ENCODE data around the gene MARF1. TPM values are rescaled to one million over a fixed set of nuclear protein-coding genes. Genes with fewer than 3 reads are reported as not detected.
A peak's percentile ranks its signal among the peaks of the same experiment; 100 is the strongest.
"Not testable (repeated sequence)": the region's sequence is repeated elsewhere in the genome, so short reads cannot be mapped to it uniquely, and the experiment has no call there.

The MARF1 gene
- total RNA-seq, 1 donor from 2014 or later = 53.6 TPM

DNA sequence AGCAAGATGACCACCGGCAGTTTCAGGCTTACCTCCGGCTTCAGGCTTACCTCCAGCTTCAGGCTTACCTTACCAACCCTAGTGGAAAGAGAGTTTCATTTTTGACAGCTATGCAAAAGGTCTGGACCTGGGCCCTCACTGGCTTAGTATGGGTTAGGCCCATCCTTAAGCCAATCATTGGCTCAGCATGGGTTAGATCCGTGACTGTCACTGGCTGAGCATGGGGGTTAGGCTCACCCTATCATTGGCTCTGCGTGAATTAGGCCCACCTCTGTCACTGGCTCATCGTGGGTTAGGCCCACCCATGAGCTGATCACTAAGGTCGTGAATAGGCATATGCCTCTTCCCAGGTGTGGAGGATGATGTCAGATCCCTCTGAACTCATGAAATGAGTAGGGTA lies 15.2 kb upstream of the MARF1 start:
- DNase-seq (no peak), ATAC-seq (no peak)
- intact Hi-C loops (cut with micrococcal nuclease) = no loop called here

DNA sequence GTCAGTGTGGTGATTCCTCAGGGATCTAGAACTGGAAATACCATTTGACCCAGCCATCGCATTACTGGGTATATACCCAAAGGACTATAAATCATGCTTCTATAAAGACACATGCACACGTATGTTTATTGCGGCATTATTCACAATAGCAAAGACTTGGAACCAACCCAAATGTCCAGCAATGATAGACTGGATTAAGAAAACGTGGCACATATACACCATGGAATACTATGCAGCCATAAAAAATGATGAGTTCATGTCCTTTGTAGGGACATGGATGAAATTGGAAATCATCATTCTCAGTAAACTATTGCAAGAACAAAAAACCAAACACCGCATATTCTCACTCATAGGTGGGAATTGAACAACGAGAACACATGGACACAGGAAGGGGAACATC lies 12.6 kb upstream of the MARF1 start:
- ATAC-seq; DNase-seq; intact Hi-C loops (cut with micrococcal nuclease): not testable (repeated sequence)

DNA sequence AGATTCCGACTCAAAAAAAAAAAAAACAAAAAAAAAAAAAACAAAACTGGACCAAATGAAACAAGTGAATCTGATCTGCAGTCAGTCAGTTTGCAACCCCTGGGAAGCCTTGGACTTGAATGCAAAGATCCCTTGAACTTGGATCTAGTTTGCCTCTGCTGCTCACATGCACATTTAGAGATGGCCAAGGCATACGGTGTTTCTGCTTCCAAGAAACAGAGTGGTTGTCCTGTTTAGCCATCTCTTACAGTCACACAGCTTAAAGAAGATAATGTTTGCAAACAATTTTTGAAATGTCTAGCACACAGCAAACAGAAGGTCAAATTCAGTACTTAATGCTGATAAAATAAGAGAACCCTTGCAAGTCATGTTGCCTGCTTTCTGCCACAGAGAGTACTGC lies 11.6 kb upstream of the MARF1 start:
- no peak for DNase-seq
- ATAC-seq = no peak
- intact Hi-C loops (cut with micrococcal nuclease) = no loop called here

DNA sequence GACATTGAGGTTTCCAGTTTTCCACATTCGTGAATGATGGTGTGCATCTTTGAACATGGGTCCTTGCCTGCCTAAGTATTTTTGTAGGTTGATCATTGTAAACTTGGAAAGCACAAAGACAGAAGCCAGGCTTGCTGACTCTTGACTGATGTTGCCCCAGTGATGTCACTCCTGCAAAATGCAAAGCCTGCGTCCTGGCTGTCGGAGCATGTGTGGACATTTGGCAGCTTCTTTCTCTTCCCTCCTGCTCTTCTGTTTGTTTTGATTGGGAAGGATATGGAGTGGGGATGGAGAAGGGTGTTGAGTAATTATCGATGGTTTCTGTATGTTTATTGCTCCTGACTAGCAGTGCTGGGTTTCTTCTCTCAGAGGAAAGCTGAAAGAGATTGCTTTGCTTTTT lies 10.3 kb upstream of the MARF1 start:
- peak; percentile 44 for DNase-seq
- peak; percentile 21 for ATAC-seq
- intact Hi-C loops (cut with micrococcal nuclease) = no loop called here

DNA sequence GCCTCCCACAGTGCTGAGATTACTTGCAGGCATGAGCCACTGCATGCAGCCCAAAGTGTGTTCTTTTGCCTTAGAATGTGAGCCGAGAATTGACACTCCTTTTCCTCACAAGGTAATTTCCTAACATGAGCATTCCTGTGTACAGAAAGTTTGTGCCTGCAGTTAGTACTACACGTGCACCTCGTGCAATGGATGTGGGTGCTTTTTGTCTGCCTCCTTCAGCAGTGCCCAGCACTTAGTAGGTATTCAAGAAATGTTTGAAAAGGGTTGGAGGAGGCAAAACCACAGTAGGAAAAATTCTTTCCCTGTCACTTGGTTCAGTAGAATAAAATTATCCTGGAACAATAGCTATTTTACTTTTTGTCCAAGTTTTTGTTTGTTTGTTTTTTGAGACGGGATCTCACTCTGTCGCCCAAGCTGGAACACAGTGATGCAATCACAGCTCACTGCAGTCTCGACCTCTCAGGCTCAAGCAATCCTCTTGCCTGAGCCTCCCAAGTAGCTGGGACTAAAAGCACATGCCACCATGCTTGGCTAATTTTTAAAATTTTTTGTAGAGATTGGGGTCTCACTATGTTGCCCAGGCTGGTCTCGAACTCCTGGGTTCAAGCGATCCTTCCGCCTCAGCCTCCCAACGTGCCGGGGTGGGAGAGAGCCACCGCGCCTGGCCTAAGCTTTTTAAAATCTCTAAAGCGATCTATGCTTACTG lies 9.5 kb upstream of the MARF1 start:
- DNase-seq (no peak), ATAC-seq (no peak)
- intact Hi-C loops (cut with micrococcal nuclease) = no loop called here

DNA sequence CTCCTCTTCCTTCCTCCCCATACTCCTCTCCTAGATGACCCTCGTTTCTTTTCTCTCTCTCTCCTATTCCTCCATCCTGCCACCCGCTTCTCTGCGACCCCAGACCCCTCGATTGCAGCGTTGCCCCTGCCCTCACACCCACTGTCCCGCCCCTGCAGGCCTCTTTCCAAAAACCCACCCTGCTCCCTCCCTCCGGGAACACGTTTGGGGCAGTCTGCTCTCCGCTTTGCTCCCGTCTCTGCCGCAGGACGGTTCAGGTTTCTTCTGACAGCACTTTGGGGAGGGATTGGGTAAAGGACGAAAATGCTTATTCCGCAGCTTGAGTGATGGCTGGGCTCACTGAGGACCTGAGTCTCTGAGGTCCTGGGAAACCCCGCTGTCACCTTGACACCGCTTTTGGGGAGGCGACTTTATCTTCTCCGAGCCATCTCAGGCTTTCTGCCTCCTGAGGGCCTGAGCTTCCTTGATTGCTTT lies 7.8 kb upstream of the MARF1 start:
- DNase-seq = no peak
- intact Hi-C loops (cut with micrococcal nuclease) = no loop called here
- ATAC-seq = peak; percentile 24

DNA sequence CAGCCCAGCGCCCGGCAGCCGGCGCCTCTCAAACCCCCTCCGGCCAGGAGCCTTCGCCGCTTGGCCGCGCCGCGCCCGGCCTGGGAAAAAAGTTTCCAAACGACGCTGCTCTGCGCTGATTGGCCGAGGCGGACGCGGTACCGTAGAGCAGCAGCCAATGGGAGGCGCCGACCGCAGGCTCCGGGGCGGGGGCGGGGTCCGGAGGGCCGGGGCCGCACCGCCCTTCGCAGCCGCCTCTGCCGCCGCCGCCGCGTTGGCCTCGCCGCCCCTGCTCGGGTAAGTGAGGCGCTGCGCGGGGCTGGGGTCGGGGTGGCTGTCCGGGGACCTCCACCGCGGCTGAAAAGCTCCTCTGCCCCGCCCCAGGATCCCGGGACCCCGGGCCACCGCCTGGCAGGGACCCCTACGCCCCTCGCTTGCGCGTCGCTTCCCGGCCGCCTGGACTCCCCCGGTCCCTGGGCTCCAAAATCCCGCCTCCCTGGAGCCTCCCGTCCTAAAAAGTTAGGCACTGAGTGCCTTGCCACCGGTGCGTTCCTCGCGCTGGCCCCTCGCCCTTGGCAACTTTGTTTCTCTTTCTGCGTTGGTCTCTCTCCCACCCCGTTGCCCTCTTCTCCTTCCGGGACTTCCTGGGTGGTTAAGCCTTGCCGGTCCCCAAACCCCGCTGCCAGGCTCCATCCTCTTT lies 7.2 kb upstream of the MARF1 start, which contains the start of gene NDE1:
NDE1 (plus strand) TSS at position 227 of the 679 bp plus-strand sequence. CDS start 14,534 bp downstream, outside the sequence.
- intact Hi-C loops (cut with micrococcal nuclease) = no loop called here
- DNase-seq (peak; percentile 96), ATAC-seq (peak; percentile 99)

DNA sequence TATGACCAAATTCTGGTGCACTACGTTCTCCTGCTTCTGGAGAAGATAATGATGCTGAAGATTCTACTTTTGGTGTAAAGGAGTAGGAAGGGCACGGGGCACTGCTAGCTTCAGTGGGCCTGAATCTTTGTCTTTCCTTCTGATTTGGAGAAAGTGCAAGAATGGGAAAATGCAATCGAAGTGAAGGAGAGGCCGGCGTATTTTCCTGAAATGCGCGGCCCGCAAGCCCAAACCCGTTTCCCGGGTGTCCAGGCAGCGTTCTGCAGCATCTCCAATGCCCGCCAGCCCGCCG lies 6.7 kb upstream of the MARF1 start:
- intact Hi-C loops (cut with micrococcal nuclease) = no loop called here
- ATAC-seq (no peak), DNase-seq (no peak)

DNA sequence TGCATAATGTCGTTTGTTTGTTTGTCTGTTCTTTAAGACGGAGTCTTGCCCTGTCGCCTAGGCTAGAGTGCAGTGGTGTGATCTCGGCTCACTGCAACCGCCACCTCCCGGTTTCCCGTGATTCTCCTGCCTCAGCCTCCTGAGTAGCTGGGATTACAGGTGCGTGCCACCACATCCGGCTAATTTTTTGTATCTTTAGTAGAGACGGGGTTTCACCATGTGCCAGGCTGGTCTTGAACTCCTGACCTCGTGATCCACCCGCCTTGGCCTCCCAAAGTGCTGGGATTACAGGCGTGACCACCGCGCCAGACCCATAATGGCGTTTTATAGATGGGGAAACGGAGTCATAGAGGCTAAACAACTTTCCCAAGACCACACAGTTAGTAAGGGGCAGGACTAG lies 6.4 kb upstream of the MARF1 start:
- intact Hi-C loops (cut with micrococcal nuclease); ATAC-seq; DNase-seq: not testable (repeated sequence)

DNA sequence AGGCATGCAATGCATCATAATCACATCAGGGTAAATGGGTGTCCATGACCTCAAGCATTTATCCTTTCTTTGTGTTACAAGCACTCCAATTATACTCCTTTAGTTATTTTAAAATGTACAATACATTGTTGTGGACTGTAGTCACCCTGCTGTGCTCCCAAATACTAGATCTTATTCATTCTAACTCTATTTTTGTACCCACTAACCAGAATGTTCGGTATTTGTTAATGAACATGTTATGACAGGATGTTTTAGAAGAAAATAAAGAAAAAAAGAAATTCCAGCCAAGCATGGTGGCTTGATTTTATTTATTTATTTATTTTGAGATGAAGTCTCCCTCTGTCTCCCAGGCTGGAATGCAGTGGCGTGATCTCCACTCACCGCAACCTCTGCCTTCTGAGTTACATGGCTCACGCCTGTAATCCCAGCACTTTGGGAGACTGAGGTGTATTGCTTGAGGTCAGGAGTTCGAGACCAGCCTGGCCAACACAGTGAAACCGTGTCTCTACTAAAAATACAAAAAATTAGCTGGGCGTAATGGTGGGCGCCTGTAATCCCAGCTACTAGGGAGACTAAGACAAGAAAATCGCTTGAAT lies 5.3 kb upstream of the MARF1 start:
- ATAC-seq (no peak), DNase-seq (no peak)
- intact Hi-C loops (cut with micrococcal nuclease) = no loop called here

DNA sequence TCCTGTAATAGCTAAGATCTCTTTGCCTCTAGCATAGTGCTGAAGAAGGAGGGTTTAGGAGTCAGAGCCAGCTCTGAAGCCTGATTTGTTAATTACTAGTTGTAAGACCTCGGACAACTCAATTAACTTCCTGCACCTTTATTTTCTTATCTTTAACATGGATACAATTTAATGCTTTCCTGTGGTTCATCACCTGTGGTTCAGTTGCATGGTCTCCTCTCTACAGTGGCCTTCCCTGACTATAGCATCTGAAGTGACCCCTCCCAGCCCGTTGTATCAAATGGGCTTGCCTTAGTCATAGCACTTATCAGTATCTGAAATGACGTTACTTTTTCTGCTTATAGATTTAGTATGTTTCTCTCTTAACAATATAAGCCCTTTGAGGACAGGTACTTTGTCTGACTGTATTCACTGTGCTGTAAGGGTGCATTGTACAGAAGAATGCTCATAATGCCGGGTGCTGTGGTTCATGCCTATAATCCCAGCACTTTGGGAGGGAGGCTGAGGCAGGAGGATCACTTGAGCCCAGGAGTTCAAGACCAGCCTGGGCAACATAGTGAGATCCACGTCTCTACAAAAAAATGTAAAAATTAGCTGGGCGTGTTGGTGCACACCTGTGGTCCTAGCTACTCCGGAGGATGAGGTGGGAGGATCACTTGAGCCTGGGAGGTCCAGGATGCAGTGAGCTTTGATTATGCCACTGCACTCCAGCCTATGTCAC lies 4.5 kb upstream of the MARF1 start:
- intact Hi-C loops (cut with micrococcal nuclease) = no loop called here
- ATAC-seq = no peak
- DNase-seq = no peak

DNA sequence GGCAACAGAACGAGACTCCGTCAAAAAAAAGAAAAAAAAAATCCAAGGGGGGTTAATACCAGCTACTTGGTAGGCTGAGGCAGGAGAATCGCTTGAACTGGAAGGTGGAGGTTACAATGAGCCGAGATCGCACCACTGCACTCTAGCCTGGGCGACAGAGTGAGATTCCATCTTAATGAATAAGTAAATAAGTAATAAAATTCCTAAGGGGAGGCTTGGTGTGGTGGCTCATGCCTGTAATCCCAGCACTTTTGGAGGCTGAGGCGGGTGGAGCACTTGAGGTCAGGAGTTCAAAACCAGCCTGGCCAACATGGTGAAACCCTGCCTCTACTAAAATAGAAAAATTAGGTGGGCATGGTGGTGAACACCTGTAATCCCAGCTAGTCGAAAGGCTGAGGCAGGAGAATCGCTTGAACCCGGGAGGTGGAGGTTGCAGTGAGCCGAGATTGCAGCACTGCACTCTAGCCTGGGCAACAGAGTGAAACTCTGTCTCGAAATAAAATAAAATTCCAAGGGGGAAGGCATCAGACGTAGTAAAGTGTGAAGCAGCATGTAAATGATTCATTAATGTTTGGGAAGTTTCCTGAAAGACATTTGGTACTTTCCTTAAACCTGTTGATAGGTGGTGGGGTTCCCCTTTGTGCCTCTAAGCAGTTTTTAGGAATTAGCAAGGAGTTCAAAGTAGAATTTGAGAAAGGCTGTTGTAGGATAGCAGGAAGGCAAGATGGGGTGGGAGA lies 3.8 kb upstream of the MARF1 start:
- intact Hi-C loops (cut with micrococcal nuclease); DNase-seq; ATAC-seq: not testable (repeated sequence)

DNA sequence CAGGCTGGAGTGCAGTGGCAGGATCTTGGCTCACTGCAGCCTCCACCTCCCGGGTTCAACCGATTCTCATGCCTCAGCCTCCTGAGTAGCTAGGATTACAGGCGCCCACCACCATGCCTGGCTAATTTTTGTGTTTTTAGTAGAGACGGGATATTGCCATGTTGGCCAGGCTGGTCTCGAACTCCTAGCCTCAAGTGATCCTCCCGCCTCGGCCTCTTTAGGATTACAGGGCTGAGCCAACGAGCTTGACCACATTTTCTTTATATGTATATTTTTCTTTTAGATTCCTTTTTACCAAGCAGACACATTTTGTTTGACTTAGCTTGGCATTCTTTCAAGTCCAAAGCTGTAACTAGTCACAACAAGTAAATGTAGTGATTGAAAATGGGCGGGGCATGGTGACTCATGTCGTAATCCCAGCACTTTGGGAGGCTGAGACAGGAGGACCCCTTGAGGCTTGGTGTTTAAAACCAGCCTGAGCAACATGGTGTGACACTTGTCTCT lies 2.1 kb upstream of the MARF1 start:
- DNase-seq; intact Hi-C loops (cut with micrococcal nuclease); ATAC-seq: not testable (repeated sequence)

DNA sequence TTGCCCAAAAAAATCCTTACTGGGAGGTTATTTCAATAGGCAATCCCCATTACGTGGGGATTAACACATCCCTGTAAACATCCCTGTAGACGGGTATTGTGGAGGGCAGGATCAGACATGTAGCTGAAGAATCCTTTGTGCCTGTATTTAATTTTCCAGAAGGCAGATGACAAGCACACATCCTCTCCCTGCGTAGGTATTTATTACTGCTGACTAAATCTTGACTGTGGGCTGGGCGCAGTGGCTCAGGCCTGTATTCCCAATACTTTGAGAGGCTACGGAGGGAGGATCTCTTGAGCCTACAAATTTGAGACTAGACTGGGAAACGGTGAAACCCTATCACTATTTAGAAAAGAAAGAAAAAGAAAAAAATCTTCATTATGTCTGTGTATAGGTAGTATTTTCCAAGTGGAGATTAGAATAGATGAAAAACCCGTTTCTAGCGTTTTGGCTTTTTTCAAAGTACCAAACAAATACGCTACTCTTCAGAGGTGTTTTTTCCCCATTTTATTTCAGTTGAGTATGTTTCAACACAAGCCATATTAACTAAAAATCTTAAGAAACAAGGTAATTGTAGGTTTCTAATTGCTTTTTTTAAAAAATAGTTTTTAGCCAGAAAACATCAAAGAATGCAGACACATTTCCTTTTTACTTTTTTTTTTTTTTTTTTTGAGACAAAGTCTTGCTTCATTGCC lies 1.5 kb upstream of the MARF1 start:
- ATAC-seq (no peak), DNase-seq (no peak)
- intact Hi-C loops (cut with micrococcal nuclease) = no loop called here

DNA sequence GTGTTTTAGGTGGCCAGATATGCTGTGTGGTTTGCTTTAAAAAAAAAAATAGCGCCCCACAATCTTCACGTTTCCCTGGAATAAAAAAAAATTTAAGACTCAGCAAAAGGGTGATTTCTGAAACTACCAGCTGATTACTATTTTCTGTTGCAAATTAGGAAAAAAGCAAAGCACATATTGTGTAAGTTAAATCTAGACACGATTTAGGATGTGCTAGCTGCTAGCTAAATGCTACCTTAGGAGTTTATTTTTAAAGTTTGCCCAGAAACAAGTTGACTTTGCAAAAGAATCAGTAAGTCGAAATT lies 944 bp upstream of the MARF1 start:
- intact Hi-C loops (cut with micrococcal nuclease) = no loop called here

DNA sequence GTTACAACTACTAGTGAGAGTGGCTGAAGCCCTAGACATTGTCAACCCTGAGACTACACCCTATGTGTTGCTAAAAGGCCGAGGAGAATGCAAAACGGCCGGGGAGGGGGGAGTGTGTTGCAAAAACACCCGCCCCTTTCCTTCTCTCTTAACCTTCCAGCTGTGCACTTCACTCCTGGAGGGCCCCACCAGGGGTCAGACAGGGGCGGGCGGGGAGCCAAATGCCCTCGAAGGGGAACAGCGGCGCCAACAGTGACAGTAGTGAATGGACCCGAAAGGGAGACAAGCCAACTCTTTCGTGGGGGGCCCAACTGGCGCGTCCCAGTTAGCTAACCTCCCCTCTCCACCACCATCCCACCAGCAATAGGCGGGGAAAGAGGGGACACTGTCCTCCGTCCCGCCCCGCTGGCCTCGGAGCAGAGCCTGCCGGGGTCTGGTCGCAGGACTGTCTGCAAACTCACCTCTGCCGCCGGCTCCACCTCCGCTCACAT lies 352 bp downstream of the MARF1 start:
- peak; percentile 58 for ATAC-seq
- intact Hi-C loops (cut with micrococcal nuclease) = no loop called here

More for the DNA sequence above, 944 bp upstream of the MARF1 start:
- DNase-seq (no peak), ATAC-seq (no peak)

DNA sequence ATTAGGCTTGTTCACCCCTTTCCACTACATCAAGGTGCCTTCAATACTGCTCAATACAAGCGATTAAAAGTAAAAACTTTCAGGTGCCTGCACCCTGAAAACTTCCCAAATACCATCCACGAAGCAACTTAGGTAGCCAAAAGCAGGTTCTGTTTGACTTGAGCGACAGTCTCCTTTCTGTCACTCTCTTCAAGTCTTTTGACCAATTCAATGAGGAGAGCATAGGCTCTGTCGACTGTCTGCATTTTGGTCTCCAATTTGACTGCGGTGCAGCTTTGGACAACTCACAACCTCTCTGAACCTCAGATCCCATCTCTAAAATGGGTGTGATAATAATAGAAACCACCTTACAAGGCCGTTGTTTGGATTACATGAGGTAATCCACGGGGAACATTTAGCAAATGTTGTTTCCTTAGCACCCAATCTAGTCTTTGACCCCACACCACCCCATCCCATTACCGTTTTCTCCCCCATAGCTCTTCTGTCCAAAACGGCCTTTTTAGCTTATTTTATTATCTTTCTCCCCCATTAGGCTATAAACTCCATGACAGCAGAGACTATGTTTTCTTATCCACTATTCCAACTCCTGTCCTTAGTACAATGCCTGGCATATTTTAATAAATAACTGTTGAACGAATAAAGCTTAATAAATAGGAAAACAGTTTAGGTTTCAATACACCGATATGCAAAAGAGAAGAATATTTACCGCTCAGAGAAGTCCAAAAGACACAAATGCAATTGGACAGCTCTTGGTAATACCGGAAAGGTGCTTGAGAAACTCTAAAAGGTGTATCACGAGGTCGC lies 999 bp downstream of the MARF1 start:
- ATAC-seq (no peak), DNase-seq (no peak)
- intact Hi-C loops (cut with micrococcal nuclease) = no loop called here

More for the DNA sequence above, 352 bp downstream of the MARF1 start:
- peak; percentile 79 for DNase-seq

DNA sequence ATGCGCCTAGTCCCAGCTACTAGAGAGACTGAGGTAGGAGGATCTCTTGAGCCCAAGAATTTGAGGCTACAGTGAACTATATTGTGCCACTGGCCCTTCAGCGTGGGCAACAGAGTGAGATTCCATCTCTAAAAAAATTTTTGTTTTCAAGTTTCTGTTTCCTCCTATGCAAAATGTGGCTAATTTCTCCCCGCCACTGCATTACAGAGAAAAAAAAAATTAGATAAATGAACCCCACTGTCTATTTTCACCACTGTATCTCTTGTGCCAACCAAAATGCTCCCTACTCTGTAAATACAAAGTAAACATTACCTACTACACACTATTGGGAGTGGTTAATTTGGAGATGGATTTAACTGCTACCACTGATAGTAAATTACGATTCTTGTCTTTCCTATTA lies 2.0 kb downstream of the MARF1 start:
- no peak for ATAC-seq
- no peak for DNase-seq
- intact Hi-C loops (cut with micrococcal nuclease) = no loop called here
